A549 (cell line): ENCODE results near the gene HLA-DQA1.

Experiments used
- BHLHE40 ChIP-seq: IDR thresholded peaks from 2 replicates; pipeline ENCODE4 v1.6.1; 2012; ENCODE audit warnings: low read depth, low read length, inconsistent platforms
- EP300 ChIP-seq, 2 experiments: fragments of >200 bp; sonication (Bioruptor Twin); formaldehyde crosslinking; IDR thresholded peaks; 2 replicates in 1 of 2; 3 replicates in 1 of 2; pipeline ENCODE4 v1.6.1; 2016 to 2017
- MAFK ChIP-seq: fragments of 450-650 bp; IDR thresholded peaks from 2 replicates; pipeline ENCODE4 v1.6.1; 2014; ENCODE audit not compliant: partially characterized antibody
- POLR2A ChIP-seq: IDR thresholded peaks from 2 replicates; pipeline ENCODE4 v1.6.1; 2012; ENCODE audit warnings: mild to moderate bottlenecking, low read length
- SMC3 ChIP-seq: fragments of >200 bp; sonication (Bioruptor Twin); formaldehyde crosslinking; IDR thresholded peaks from 3 replicates; pipeline ENCODE4 v1.6.1; 2018; ENCODE audit warnings: inconsistent platforms
- ZFP36 ChIP-seq: fragments of 450-650 bp; IDR thresholded peaks from 2 replicates; pipeline ENCODE4 v1.6.1; 2014; ENCODE audit warnings: borderline replicate concordance; ENCODE audit not compliant: partially characterized antibody
- TF ChIP-seq, protein P1 (sequence below): fragments of >200 bp; sonication (Bioruptor Twin); formaldehyde crosslinking; IDR thresholded peaks from 3 replicates; pipeline ENCODE4 v1.5.1; 2016

DNA sequence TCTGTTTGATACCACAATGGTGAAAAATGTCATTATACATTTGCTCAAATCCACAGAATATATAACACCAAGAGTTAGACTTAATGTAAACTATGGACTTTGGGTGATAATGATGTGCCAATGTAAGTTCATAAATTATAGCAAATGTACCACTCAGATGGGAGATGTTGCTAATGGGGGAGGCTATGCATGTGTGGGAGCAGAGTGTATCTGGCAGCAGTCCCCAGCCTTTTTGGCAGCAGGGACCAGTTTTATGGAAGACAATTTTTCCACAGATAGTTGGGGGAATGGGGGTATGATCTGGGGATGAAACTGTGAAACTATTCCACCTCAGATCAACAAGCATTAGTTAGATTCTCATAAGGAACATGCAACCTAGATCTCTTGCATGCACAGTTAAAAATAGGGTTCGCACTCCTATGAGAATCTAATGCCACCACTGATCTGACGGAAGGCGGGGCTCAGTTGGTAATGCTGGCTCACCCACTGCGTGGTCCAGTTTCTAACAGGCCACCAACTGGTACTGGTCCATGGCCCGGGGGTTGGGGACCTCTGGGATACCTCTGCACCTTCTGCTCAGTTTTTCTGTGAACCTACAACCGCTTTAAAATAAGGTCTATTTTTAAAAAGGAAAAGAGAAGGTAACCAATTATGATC lies 8.0 kb downstream of the HLA-DQA1 start:
- TF ChIP-seq, protein P1, sequence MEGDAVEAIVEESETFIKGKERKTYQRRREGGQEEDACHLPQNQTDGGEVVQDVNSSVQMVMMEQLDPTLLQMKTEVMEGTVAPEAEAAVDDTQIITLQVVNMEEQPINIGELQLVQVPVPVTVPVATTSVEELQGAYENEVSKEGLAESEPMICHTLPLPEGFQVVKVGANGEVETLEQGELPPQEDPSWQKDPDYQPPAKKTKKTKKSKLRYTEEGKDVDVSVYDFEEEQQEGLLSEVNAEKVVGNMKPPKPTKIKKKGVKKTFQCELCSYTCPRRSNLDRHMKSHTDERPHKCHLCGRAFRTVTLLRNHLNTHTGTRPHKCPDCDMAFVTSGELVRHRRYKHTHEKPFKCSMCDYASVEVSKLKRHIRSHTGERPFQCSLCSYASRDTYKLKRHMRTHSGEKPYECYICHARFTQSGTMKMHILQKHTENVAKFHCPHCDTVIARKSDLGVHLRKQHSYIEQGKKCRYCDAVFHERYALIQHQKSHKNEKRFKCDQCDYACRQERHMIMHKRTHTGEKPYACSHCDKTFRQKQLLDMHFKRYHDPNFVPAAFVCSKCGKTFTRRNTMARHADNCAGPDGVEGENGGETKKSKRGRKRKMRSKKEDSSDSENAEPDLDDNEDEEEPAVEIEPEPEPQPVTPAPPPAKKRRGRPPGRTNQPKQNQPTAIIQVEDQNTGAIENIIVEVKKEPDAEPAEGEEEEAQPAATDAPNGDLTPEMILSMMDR, result no peak
- no peak for TF ChIP-seq SMC3
- no peak for TF ChIP-seq POLR2A
- TF ChIP-seq MAFK, result no peak
- TF ChIP-seq ZFP36, result no peak
- TF ChIP-seq EP300 (IDR thresholded peaks at IDR 0.05), result no peak
- no peak for TF ChIP-seq BHLHE40
